Mucosa of descending colon (tissue), 3 donors: Measurements from ENCODE around the gene NAP1L4. TPM values are rescaled to one million over a fixed set of nuclear protein-coding genes. Genes with fewer than 3 reads are reported as not detected.

Experiments used
- ATAC-seq: fragments of 200-7000 bp; cut with Tn5 transposase; one replicate; pipeline ENCODE4 v1.9.1; 2020; ENCODE audit warnings: mild to moderate bottlenecking, moderate library complexity
- DNase-seq, 3 donors: peaks; one replicate each; pipeline ENCODE4 v3.0.0-alpha.2; 2020
- H3K36me3 ChIP-seq: fragments of 200-600 bp; one replicate; pipeline ENCODE4 v1.8.0; 2021; ENCODE audit warnings: low read depth, mild to moderate bottlenecking
- H3K4me1 ChIP-seq: fragments of 200-600 bp; one replicate; pipeline ENCODE4 v1.8.0; 2021; ENCODE audit warnings: low read depth, mild to moderate bottlenecking
- H3K4me3 ChIP-seq: fragments of 200-600 bp; one replicate; pipeline ENCODE4 v1.8.0; 2021; ENCODE audit warnings: mild to moderate bottlenecking
- H3K9me3 ChIP-seq: fragments of 200-600 bp; one replicate; pipeline ENCODE4 v1.8.0; 2021; ENCODE audit warnings: mild to moderate bottlenecking
- intact Hi-C, 2 donors: fragments of 100-400 bp; cut with DNase I in 1 of 2; cut with micrococcal nuclease in 1 of 2; formaldehyde crosslinking; loops; one replicate each; pipeline versions ENCODE4 v1.11.0 to v1.11.1; 2022; cut with DNase I, micrococcal nuclease
- total RNA-seq, 3 donors: library from RNA; stranded (reverse); fragmentation: NEBNext Ultra II Directional in 2 of 3; extraction: Animal tissue kit (Norgen Biotek cat#: 25700) in 2 of 3; gene quantifications; one replicate each; pipeline versions ENCODE4 v1.2.1 to v1.2.4, GENCODE V29; 2021 to 2023
- TF ChIP-seq, protein P1 (sequence below): fragments of 200-600 bp; IDR thresholded peaks from one replicate; pipeline ENCODE4 v1.8.0; 2022; ENCODE audit warnings: antibody characterized with exemption, mild to moderate bottlenecking
- donor health status: DM: no; HTN: no; CAD: no; lungs with moderate emphysema.
- donor health status: DM: no; HTN: no; CAD: no.
- donor health status: DM: no; HTN: yes; CAD: no.

The NAP1L4 gene
- total RNA-seq, 3 donors from 2014 or later, result 94.0 to 116 (median 99.8) TPM

DNA sequence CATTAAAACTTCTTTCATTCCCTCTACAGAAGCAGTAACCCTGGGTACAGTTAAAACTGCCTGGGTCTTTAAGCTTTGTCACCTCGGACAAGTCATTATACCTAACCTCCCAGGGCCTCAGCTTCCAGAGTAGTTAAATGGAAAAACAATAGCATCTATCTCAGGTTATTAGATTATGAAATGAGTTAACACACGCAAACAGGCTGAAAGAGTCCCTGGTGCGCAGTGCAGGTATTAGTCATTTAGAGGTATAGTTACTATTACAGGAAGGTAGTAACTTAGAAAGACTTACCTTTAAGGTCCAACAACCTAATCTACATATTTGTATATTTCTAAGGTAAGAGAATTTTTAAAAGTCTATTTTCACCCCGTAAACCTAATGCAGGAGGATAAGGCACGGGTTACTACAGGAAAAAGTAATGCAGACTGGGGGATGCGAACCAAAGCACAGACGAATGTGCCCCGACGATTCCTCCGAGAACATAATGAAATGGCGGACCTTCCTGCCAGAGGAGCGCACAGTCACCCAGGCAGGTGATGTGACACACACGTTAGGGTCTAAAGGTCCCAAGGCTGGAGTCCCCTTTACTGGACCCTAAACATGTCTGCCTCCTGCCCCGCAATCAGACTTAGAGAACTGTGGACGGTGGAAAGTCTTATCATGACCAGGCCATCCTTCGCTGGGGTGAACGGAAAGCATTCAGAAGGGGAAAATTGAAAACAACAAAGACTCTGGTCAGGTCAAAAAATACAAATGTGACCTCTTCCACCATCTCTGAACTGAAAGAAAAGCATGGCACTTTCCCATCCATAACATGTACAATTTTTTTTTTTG lies 1.3 kb downstream of the NAP1L4 start:
- H3K36me3 ChIP-seq, result no peaks in the 10 kb centered on the region
- DNase-seq (peak in 1 of 3 donors; percentile 43), ATAC-seq (peak; percentile 20)
- no peaks in the 10 kb centered on the region for H3K9me3 ChIP-seq
- TF ChIP-seq, protein P1, sequence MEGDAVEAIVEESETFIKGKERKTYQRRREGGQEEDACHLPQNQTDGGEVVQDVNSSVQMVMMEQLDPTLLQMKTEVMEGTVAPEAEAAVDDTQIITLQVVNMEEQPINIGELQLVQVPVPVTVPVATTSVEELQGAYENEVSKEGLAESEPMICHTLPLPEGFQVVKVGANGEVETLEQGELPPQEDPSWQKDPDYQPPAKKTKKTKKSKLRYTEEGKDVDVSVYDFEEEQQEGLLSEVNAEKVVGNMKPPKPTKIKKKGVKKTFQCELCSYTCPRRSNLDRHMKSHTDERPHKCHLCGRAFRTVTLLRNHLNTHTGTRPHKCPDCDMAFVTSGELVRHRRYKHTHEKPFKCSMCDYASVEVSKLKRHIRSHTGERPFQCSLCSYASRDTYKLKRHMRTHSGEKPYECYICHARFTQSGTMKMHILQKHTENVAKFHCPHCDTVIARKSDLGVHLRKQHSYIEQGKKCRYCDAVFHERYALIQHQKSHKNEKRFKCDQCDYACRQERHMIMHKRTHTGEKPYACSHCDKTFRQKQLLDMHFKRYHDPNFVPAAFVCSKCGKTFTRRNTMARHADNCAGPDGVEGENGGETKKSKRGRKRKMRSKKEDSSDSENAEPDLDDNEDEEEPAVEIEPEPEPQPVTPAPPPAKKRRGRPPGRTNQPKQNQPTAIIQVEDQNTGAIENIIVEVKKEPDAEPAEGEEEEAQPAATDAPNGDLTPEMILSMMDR, result no peak
- intact Hi-C loops, result no loop called here
- peak overlapping the region; percentile 84 for H3K4me3 ChIP-seq
- peaks cover 38% of the 10 kb centered on the region for H3K4me1 ChIP-seq

DNA sequence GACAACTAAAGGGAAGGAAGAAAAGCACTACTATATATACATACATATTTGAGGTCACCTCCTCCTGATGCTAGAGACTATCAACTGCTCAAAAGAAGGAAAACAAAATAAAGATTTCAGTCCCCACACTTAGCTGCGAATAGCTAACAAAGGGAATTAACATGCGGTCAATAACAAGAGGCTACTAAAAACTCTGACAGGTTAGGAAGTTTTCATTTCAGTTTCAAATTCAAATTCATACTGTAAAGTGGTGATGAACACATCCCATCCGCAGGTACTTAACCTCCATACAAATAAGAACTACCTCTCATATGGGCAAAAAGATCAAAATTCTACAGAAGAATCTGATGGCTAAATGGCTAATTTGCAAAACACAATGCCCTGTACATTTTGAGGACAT lies 2.6 kb downstream of the NAP1L4 start:
- ATAC-seq, result no peak
- peaks cover 38% of the 10 kb centered on the region for H3K4me1 ChIP-seq
- DNase-seq, result no peak
- TF ChIP-seq, protein P1, result no peak
- H3K9me3 ChIP-seq, result no peaks in the 10 kb centered on the region
- H3K4me3 ChIP-seq, result no peak overlapping the region
- no peaks in the 10 kb centered on the region for H3K36me3 ChIP-seq
- intact Hi-C loops, result no loop called here

DNA sequence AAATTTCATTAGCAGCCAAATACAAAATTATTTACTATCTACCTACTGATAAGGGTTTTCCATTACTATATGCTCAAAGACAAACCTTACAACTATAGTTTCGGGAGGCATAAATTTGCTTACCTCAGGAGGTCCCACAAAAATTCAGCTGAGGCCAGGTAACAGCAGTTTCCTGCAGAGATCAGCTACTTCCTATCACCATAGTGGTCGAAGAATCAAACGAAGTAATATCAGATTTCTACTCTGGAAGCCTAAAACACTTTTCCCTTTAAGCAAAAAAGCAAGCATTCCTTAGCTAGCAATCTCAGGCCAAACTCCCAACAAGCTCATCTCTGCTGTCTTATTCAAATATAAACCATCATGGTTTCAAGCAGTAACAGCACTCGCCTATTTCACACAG lies 3.1 kb downstream of the NAP1L4 start:
- TF ChIP-seq, protein P1, result no peak
- H3K4me3 ChIP-seq, result no peak overlapping the region
- H3K9me3 ChIP-seq, result no peaks in the 10 kb centered on the region
- H3K4me1 ChIP-seq, result peaks cover 38% of the 10 kb centered on the region
- no peak for DNase-seq
- H3K36me3 ChIP-seq, result no peaks in the 10 kb centered on the region
- intact Hi-C loops, result no loop called here
- ATAC-seq, result no peak

DNA sequence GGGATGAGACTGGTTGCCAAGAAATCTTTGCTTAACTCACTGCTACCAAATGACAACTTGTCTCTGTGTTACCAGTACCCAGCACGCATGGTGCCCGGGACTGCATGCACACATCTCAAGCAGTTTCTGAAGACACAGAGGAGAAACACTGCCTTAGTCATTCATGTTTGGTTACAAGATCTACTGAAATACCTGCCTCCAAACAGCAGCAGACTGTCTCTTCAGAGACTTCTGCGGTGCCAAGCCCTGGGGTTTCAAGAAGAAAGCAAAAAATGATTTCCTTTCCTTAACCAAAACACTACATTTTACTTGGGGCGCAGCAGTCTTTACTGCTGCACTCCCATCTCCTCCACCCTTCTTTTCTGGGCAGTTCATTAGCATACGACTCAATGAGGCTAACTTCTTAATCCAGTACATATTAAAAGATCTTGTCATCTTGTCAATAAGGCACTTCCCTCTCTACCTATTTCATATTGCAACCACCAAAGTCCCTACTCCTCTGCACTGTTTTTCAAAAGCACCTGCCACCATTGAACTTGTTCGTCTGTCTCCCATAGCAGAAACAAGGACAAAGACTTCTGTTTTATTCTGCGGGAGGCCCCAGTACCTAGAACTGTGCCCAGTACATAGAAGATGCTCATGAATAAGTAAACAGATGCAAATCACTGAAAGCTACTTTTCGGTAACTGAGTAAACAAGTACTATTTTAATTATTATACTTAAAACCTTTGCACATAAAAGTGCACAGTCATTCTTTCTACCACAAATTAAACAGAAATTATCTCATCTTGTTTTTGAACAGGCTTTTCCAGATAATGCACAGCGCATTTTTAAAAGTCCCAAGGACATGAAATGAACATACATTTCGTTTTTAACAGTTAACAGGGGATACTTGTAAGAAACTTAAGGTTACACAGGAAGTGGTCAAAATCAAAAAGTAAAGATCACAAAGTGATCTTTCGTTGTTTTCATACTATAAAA lies 4.0 kb downstream of the NAP1L4 start:
- DNase-seq, result no peak
- peaks cover 38% of the 10 kb centered on the region for H3K4me1 ChIP-seq
- no peak for ATAC-seq

DNA sequence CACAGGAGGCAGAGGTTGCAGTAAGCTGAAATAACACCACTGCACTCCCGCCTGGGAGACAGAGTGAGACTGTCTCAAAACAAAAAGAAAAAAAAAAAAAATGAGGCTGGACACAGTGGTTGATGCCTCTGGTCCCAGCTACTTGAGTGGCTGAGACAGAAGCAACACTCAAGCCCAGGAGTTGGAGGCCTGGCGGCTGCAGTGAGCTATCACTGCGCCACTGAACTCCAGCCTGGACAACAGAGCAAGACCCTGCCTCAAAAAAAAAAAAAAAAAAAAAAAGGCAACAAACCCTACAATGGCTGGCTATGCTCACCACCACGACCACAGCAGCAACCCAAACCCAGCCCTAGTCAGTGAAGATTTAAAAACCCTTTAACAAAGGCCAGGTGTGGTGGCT lies 8.2 kb downstream of the NAP1L4 start:
- intact Hi-C loops, result no loop called here
- Histone ChIP-seq H3K4me3 (no peak overlapping the region), H3K9me3 (no peaks in the 10 kb centered on the region), H3K4me1 (peaks cover 22% of the 10 kb centered on the region), H3K36me3 (no peaks in the 10 kb centered on the region)
- no peak for ATAC-seq
- no peak for DNase-seq
- TF ChIP-seq, protein P1, result no peak

More for the DNA sequence above, 4.0 kb downstream of the NAP1L4 start:
- intact Hi-C loops, result no loop called here
- TF ChIP-seq, protein P1, result no peak
- Histone ChIP-seq H3K36me3 (no peaks in the 10 kb centered on the region), H3K9me3 (no peaks in the 10 kb centered on the region), H3K4me3 (no peak overlapping the region)
